ENCODE data around the gene NCAPG2.

NCAPG2 gene

DNA sequence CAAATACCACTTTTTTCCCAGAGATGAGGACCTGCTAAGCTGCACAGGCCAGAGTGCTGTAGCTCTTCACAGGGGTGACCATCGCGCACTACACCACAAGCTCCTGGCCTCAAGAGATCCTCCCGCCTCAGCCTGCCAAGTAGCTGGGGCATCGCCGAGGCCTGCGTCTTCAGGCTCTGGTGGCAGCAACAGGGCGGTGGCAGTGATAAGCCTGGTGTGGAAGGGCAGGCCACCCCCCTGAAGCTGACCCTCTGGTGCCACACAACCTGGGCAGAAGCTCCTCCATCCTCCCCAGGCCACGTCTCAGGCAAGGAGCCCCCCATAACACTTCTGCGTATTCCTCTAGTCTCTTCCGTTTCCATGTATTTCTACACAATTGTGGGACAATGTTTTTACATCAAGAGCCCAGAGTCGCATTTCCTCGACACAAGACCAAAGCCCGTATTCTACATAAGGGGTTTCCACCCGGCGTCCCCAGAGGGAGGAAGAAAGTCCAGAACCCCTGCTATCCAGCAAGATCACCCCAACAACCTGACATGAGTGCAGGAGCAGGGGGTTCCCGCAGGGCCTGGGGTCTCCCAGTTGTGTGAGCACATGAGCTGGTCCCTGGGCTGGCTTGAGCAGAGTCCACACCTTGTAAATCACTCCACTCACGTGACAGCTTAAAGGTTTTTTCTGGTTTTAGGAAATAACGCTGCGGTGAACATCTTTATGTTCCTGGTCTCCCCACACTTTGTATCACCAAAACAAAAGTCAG lies 37.6 kb upstream of the NCAPG2 start:
- peaks cover 16% of the 10 kb centered on the region for H3K36me3 ChIP-seq (ENCODE audit: insufficient read depth, low read length)
- no peak overlapping the region for H3K9ac ChIP-seq (ENCODE audit: low read depth, low read length)

GRCh38 chr7:158741294-158741666 lies 36.7 kb upstream of the NCAPG2 start:
- Histone ChIP-seq H3K36me3 (ENCODE audit: insufficient read depth, low read length) (peaks cover 19% of the 10 kb centered on the region), H3K4me1 (ENCODE audit: insufficient read depth, low read length) (no peaks in the 10 kb centered on the region; the same call in 1 of the 2 replicates), H3K9me3 (ENCODE audit: control insufficient read depth, insufficient read depth, low read length) (no peaks in the 10 kb centered on the region), H3K9ac (ENCODE audit: low read depth, low read length) (no peak overlapping the region)

More for the DNA sequence above, 37.6 kb upstream of the NCAPG2 start:
- no peaks in the 10 kb centered on the region; the same call in 1 of the 2 replicates for H3K4me1 ChIP-seq (ENCODE audit: insufficient read depth, low read length)
- H3K9me3 ChIP-seq (ENCODE audit: control insufficient read depth, insufficient read depth, low read length): no peaks in the 10 kb centered on the region

GRCh38 chr7:158740657-158741293 lies 36.2 kb upstream of the NCAPG2 start:
- no peak overlapping the region for H3K9ac ChIP-seq (ENCODE audit: low read depth, low read length)

DNA sequence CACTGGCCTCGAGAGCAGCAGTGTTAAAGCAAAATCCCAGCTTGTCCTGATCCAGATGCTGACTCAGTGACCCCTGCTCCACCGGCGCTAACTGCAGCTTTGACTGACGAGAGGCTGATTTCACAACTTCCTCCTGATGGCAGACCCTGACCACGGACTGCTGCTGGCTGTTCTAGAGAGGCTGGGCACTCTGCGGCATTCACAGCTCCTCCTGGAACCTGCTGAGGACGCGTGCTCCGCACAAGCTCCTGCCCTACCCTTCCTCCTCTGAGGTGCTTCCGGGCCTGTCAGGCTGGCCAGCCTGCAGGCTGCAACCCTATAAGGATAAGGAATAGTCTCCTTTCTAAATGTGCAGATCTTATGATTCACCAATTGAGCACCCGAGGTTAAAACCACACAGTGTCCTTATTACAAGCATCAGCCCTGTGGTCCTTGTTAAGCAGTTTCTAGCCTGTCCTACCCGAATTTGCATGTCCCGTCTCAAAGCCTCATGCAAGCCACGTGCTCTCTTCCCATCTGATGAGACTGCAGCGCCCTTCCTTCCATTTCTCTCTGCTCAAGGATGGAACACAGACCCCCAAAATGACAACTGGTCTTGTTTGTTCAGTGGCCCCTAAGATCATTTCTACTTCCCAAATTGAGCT lies 35.5 kb upstream of the NCAPG2 start:
- H3K9me3 ChIP-seq (ENCODE audit: control insufficient read depth, insufficient read depth, low read length): no peaks in the 10 kb centered on the region
- no peaks in the 10 kb centered on the region; the same call in 1 of the 2 replicates for H3K4me1 ChIP-seq (ENCODE audit: insufficient read depth, low read length)
- no peak overlapping the region for H3K9ac ChIP-seq (ENCODE audit: low read depth, low read length)
- peaks cover 19% of the 10 kb centered on the region for H3K36me3 ChIP-seq (ENCODE audit: insufficient read depth, low read length)

More at GRCh38 chr7:158740657-158741293, 36.2 kb upstream of the NCAPG2 start:
- H3K9me3 ChIP-seq (ENCODE audit: control insufficient read depth, insufficient read depth, low read length): no peaks in the 10 kb centered on the region
- H3K4me1 ChIP-seq (ENCODE audit: insufficient read depth, low read length): no peaks in the 10 kb centered on the region; the same call in 1 of the 2 replicates
- peaks cover 19% of the 10 kb centered on the region for H3K36me3 ChIP-seq (ENCODE audit: insufficient read depth, low read length)

GRCh38 chr7:158738841-158739240 lies 34.2 kb upstream of the NCAPG2 start:
- no peak overlapping the region for H3K9ac ChIP-seq (ENCODE audit: low read depth, low read length)
- peaks cover 19% of the 10 kb centered on the region for H3K36me3 ChIP-seq (ENCODE audit: insufficient read depth, low read length)
- no peaks in the 10 kb centered on the region; the same call in 1 of the 2 replicates for H3K4me1 ChIP-seq (ENCODE audit: insufficient read depth, low read length)
- no peaks in the 10 kb centered on the region for H3K9me3 ChIP-seq (ENCODE audit: control insufficient read depth, insufficient read depth, low read length)

- Histone ChIP-seq H3K9ac (ENCODE audit: low read depth, low read length) (no peak overlapping the region), H3K4me1 (ENCODE audit: insufficient read depth, low read length) (peaks cover 6% of the 10 kb centered on the region), H3K9me3 (ENCODE audit: control insufficient read depth, insufficient read depth, low read length) (no peaks in the 10 kb centered on the region), H3K36me3 (ENCODE audit: insufficient read depth, low read length) (peaks cover 16% of the 10 kb centered on the region)
Measured at GRCh38 chr7:158737064-158737695, 32.6 kb upstream of the NCAPG2 start.

- Histone ChIP-seq H3K9ac (ENCODE audit: low read depth, low read length) (no peak overlapping the region), H3K36me3 (ENCODE audit: insufficient read depth, low read length) (peaks cover 7% of the 10 kb centered on the region), H3K4me1 (ENCODE audit: insufficient read depth, low read length) (peaks cover 6% of the 10 kb centered on the region), H3K9me3 (ENCODE audit: control insufficient read depth, insufficient read depth, low read length) (no peaks in the 10 kb centered on the region)
Measured at GRCh38 chr7:158735935-158736334, 31.3 kb upstream of the NCAPG2 start.

- Histone ChIP-seq H3K9ac (ENCODE audit: low read depth, low read length) (no peak overlapping the region), H3K9me3 (ENCODE audit: control insufficient read depth, insufficient read depth, low read length) (no peaks in the 10 kb centered on the region), H3K4me1 (ENCODE audit: insufficient read depth, low read length) (peaks cover 6% of the 10 kb centered on the region; the same call in 1 of the 2 replicates), H3K36me3 (ENCODE audit: insufficient read depth, low read length) (peaks cover 6% of the 10 kb centered on the region)
Measured at GRCh38 chr7:158734861-158735260, 30.3 kb upstream of the NCAPG2 start.

- Histone ChIP-seq H3K4me1 (ENCODE audit: insufficient read depth, low read length) (peaks cover 6% of the 10 kb centered on the region; the same call in 1 of the 2 replicates), H3K36me3 (ENCODE audit: insufficient read depth, low read length) (peaks cover 3% of the 10 kb centered on the region; the same call in 1 of the 2 replicates), H3K9ac (ENCODE audit: low read depth, low read length) (no peak overlapping the region), H3K9me3 (ENCODE audit: control insufficient read depth, insufficient read depth, low read length) (no peaks in the 10 kb centered on the region)
Measured at GRCh38 chr7:158733775-158734494, 29.3 kb upstream of the NCAPG2 start.

DNA sequence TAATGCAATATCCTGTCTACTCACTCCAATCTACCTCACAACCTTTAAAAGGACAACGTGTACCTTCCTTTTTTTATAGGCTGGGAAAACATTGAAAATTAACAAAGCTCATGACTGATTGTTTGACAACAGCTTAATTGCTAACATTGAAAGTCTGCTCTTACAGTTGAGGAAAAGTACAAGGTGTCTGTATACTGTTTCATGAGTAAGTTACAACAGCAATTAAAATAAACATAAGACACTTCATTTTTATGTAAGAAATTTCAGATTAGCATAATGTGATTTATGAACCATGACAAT lies 28.6 kb upstream of the NCAPG2 start:
- Histone ChIP-seq H3K36me3 (ENCODE audit: insufficient read depth, low read length) (peaks cover 3% of the 10 kb centered on the region; the same call in 1 of the 2 replicates), H3K9ac (ENCODE audit: low read depth, low read length) (no peak overlapping the region), H3K9me3 (ENCODE audit: control insufficient read depth, insufficient read depth, low read length) (no peaks in the 10 kb centered on the region), H3K4me1 (ENCODE audit: insufficient read depth, low read length) (peaks cover 6% of the 10 kb centered on the region; the same call in 1 of the 2 replicates)

DNA sequence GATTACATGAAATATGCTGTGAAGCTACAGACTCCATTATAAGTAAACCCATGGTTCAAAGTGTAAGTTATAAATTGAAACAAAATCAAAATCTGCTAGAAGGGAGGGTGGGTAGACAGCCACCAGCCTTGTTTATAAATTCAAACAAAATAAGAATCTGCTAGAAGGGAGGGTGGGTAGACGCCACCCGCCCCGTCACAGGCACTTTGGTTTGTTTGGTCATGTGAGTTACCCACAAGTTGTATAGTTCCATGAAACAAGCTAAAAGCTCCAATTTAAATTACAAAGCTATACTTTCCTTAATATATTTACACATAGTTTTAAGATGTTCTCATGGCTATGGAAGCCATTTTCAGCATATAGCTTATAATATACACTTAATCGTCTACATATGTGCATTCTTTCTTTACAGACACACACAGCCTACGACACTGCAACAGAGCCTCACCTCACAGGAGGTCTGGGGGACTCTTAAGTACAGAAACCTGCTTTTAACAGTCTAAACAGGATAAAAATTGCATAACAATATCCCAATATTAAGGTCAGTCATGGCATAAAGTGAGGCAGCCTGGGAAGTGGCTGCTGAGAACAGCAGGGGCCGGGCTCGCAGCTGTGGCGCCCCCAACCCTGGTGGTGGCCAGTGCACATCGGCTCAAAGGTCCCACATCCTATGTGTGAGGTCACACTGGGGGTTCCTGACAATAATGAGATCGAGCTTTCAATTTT lies 28.1 kb upstream of the NCAPG2 start:
- Histone ChIP-seq H3K9ac (ENCODE audit: low read depth, low read length) (no peak overlapping the region), H3K4me1 (ENCODE audit: insufficient read depth, low read length) (peaks cover 6% of the 10 kb centered on the region; the same call in 1 of the 2 replicates), H3K36me3 (ENCODE audit: insufficient read depth, low read length) (peaks cover 3% of the 10 kb centered on the region; the same call in 1 of the 2 replicates), H3K9me3 (ENCODE audit: control insufficient read depth, insufficient read depth, low read length) (no peaks in the 10 kb centered on the region)

DNA sequence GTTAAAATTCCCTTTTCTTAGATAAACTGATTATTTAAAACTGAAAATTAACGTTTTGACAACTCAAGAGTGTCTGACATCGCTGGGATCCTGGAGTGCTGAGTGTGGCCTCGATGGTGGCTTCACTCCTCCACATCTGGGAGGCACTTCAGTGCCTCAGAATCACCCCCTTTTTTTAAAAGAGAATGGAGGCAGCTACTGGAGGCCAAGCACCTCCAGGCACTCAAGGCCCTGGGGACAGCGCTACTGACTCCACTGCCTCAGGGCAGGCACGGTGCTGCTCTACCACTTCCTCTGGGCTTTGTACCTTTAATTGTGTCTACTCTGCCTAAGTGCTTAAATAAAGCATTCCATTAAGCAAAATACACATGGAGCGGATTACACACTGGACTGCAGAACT lies 27.2 kb upstream of the NCAPG2 start:
- H3K9ac ChIP-seq (ENCODE audit: low read depth, low read length): no peak overlapping the region
- peaks cover 1% of the 10 kb centered on the region; the same call in 1 of the 2 replicates for H3K36me3 ChIP-seq (ENCODE audit: insufficient read depth, low read length)
- H3K9me3 ChIP-seq (ENCODE audit: control insufficient read depth, insufficient read depth, low read length): no peaks in the 10 kb centered on the region
- peaks cover 6% of the 10 kb centered on the region; the same call in 1 of the 2 replicates for H3K4me1 ChIP-seq (ENCODE audit: insufficient read depth, low read length)
